Ishikawa (cell line): ENCODE measurements around the gene VAMP8.

Source experiments
- CEBPB ChIP-seq: IDR thresholded peaks from 2 replicates; pipeline ENCODE4 v1.6.1; 2012
- CREB1 ChIP-seq: IDR thresholded peaks from 2 replicates; pipeline ENCODE4 v1.6.1; 2012; ENCODE audit warnings: low read depth
- EGR1 ChIP-seq: IDR thresholded peaks from 2 replicates; pipeline ENCODE4 v1.6.1; 2012
- EP300 ChIP-seq: IDR thresholded peaks from 2 replicates; pipeline ENCODE4 v1.6.1; 2012; ENCODE audit warnings: borderline replicate concordance
- FOXM1 ChIP-seq: IDR thresholded peaks from 2 replicates; pipeline ENCODE4 v1.6.1; 2012; ENCODE audit warnings: low read depth, borderline replicate concordance
- RAD21 ChIP-seq: IDR thresholded peaks from 2 replicates; pipeline ENCODE4 v1.6.1; 2012; ENCODE audit warnings: low read depth
- TAF1 ChIP-seq: IDR thresholded peaks from 2 replicates; pipeline ENCODE4 v1.6.1; 2012; ENCODE audit warnings: low read depth, mild to moderate bottlenecking
- TCF12 ChIP-seq: IDR thresholded peaks from 2 replicates; pipeline ENCODE4 v1.6.1; 2012; ENCODE audit warnings: low read depth
- TEAD4 ChIP-seq: IDR thresholded peaks from 2 replicates; pipeline ENCODE4 v1.6.1; 2012
- YY1 ChIP-seq: IDR thresholded peaks from 2 replicates; pipeline ENCODE4 v1.6.1; 2012; ENCODE audit warnings: low read depth
- TF ChIP-seq, protein P1 (sequence below): IDR thresholded peaks from 2 replicates; pipeline ENCODE4 v1.6.1; 2012
- TF ChIP-seq, protein P2 (sequence below): IDR thresholded peaks from 2 replicates; pipeline ENCODE4 v1.6.1; 2012
- TF ChIP-seq, protein P3 (sequence below): IDR thresholded peaks from 2 replicates; pipeline ENCODE4 v1.6.1; 2012; ENCODE audit warnings: low read depth, mild to moderate bottlenecking

DNA sequence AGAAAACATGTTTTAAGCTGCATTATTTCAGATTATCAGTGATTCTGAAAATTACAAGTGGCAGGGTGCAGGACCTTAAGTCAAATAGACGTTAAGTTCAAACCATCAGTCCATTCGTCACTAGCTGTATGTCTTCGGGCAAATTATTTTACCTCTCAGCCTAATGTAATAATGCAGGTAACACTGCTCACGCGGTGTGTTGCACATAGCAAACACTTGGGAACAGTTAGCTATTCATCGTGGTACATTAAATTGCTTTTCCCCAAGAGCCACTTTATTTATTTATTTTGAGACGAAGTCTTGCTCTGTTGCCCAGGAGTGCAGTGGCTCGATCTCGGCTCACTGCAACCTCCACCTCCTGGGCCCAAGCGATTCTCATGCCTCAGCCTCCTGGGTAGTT is 28.3 kb upstream of the VAMP8 start:
- TF ChIP-seq, protein P1, sequence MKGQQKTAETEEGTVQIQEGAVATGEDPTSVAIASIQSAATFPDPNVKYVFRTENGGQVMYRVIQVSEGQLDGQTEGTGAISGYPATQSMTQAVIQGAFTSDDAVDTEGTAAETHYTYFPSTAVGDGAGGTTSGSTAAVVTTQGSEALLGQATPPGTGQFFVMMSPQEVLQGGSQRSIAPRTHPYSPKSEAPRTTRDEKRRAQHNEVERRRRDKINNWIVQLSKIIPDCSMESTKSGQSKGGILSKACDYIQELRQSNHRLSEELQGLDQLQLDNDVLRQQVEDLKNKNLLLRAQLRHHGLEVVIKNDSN: no peak
- TF ChIP-seq, protein P2, sequence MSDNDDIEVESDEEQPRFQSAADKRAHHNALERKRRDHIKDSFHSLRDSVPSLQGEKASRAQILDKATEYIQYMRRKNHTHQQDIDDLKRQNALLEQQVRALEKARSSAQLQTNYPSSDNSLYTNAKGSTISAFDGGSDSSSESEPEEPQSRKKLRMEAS: no peak
- TF ChIP-seq TAF1 (no peak), CREB1 (no peak), EP300 (no peak), YY1 (no peak), RAD21 (no peak), TEAD4 (no peak), CEBPB (no peak), EGR1 (no peak), FOXM1 (no peak), TCF12 (no peak)
- TF ChIP-seq, protein P3, sequence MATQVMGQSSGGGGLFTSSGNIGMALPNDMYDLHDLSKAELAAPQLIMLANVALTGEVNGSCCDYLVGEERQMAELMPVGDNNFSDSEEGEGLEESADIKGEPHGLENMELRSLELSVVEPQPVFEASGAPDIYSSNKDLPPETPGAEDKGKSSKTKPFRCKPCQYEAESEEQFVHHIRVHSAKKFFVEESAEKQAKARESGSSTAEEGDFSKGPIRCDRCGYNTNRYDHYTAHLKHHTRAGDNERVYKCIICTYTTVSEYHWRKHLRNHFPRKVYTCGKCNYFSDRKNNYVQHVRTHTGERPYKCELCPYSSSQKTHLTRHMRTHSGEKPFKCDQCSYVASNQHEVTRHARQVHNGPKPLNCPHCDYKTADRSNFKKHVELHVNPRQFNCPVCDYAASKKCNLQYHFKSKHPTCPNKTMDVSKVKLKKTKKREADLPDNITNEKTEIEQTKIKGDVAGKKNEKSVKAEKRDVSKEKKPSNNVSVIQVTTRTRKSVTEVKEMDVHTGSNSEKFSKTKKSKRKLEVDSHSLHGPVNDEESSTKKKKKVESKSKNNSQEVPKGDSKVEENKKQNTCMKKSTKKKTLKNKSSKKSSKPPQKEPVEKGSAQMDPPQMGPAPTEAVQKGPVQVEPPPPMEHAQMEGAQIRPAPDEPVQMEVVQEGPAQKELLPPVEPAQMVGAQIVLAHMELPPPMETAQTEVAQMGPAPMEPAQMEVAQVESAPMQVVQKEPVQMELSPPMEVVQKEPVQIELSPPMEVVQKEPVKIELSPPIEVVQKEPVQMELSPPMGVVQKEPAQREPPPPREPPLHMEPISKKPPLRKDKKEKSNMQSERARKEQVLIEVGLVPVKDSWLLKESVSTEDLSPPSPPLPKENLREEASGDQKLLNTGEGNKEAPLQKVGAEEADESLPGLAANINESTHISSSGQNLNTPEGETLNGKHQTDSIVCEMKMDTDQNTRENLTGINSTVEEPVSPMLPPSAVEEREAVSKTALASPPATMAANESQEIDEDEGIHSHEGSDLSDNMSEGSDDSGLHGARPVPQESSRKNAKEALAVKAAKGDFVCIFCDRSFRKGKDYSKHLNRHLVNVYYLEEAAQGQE: no peak
